ENCODE measurements around the gene SASH1. TPM values are rescaled to one million over a fixed set of nuclear protein-coding genes. Genes with fewer than 3 reads are reported as not detected.

Gene SASH1
- 9.8 and 10.5 TPM in 2 replicates for total RNA-seq (2014; rRNA removed)
- percentile 71 among the genes with signal in this experiment for Bru-seq, nascent RNA
- percentile 60 among the genes with signal in this experiment for BruChase-seq, experiment 1, labeled RNA remaining after a 6-hour chase
- BruChase-seq, experiment 2, labeled RNA remaining after a 2-hour chase: percentile 66 among the genes with signal in this experiment
- long read RNA-seq, full-length matches to known transcripts: 12 of 66 reads
- long read RNA-seq, partial matches to known transcripts: 33 of 66 reads
- long read RNA-seq, other reads (novel, unspliced or antisense): 21 of 66 reads

DNA sequence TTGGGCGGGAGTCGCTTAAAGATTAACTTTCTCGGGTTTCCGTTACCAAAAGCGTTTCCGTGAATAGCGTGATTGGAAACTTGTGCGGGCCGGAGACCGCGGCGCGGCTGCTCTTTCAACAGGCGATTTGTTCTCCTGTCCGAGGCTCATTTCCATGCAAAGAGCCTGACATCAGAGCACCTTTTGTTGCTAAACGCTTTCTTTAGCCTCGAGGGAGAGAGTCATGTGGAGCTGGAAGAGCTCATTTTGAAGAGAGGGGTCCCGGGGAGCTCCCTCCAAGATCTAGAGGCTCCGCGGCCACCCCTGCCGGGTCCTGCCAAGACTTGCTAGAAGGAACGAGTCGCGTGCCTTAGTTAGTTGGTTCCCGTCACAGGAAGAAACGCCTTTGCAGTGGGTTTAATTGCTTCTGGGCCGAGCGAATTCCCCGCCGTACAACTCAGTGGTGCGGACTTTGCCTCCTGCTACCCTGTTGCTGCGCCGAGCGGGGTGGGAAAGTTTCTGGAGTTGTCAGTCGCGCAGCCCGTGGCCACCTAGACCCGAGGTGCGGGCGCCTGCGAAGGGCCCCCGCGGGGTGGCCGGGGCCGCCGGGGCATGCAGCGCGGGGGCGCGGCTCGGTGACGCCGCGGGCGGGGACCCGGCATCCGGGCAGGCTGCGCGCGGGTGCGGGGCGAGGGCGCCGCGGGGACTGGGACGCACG is at the start of gene SASH1:
SASH1 (plus strand) TSS at position 489 of the 697 bp plus-strand sequence. CDS start 230 bp downstream, outside the sequence.
- H3K9ac ChIP-seq (ENCODE audit: low read length): peak within 1 kb of the TSS; percentile 96
- H3K9me3 ChIP-seq (ENCODE audit: low read length): no peaks in the 10 kb centered on the region
- peak within 1 kb of the TSS; percentile 78 for H3K4me3 ChIP-seq (ENCODE audit: low read length)
- H3F3A ChIP-seq (ENCODE audit: low read length, unreplicated experiment): no peaks in the 10 kb centered on the region
- H3K36me3 ChIP-seq (ENCODE audit: low read depth, low read length): no peaks in the 10 kb centered on the region
- DNase-seq (peak; percentile 75), ATAC-seq (peak; percentile 81)
- peaks cover 38% of the 10 kb centered on the region for H3K79me2 ChIP-seq (ENCODE audit: low read length)
- H4K20me1 ChIP-seq (ENCODE audit: low read length): peaks cover 6% of the 10 kb centered on the region; the same call in 1 of the 2 replicates
- H3K4me2 ChIP-seq (ENCODE audit: low read length): peak within 1 kb of the TSS; percentile 93
- no peaks in the 10 kb centered on the region for H3K27me3 ChIP-seq (ENCODE audit: low read length)
- ChIA-PET POLR2A (ENCODE audit: unreplicated experiment) (interaction anchor here (0.6 to 0.8 kb wide), 4 partner anchors 84 to 1173 kb away, joined by 4 to 17 read pairs (median 13); no protein-coding TSS in a partner anchor), CTCF (interaction anchor here (0.5 to 1.5 kb wide), 2 partner anchors 103 to 163 kb away, joined by 3 to 4 read pairs; no protein-coding TSS in a partner anchor)
- no peak for TF ChIP-seq EZH2 (IDR thresholded peaks at IDR 0.05; ENCODE audit: low read length, unreplicated experiment)
- TF ChIP-seq, protein P1, sequence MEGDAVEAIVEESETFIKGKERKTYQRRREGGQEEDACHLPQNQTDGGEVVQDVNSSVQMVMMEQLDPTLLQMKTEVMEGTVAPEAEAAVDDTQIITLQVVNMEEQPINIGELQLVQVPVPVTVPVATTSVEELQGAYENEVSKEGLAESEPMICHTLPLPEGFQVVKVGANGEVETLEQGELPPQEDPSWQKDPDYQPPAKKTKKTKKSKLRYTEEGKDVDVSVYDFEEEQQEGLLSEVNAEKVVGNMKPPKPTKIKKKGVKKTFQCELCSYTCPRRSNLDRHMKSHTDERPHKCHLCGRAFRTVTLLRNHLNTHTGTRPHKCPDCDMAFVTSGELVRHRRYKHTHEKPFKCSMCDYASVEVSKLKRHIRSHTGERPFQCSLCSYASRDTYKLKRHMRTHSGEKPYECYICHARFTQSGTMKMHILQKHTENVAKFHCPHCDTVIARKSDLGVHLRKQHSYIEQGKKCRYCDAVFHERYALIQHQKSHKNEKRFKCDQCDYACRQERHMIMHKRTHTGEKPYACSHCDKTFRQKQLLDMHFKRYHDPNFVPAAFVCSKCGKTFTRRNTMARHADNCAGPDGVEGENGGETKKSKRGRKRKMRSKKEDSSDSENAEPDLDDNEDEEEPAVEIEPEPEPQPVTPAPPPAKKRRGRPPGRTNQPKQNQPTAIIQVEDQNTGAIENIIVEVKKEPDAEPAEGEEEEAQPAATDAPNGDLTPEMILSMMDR (conservative IDR thresholded peaks at IDR 0.05; ENCODE audit: low read depth, low read length): no peak
- TF ChIP-seq EZH2phosphoT487 (IDR thresholded peaks at IDR 0.05; ENCODE audit: borderline replicate concordance, low read length): no peak
- TSS peak; percentile 89 for BruUV-seq (replicated peaks)
- peak within 1 kb of the TSS; percentile 92 for H3K27ac ChIP-seq (ENCODE audit: low read length)
- no peaks in the 10 kb centered on the region for H3K9me2 ChIP-seq (replicated peaks; ENCODE audit: low read length)
- peak within 1 kb of the TSS; percentile 98 for H2AFZ ChIP-seq (ENCODE audit: low read length)
- H3K4me1 ChIP-seq (ENCODE audit: insufficient read depth, low read length): peaks cover 16% of the 10 kb centered on the region
- intact Hi-C loops (cut with micrococcal nuclease): loop anchor here (2.0 to 10.0 kb wide), 5 partner anchors 36 to 148 kb away; no protein-coding TSS in a partner anchor

DNA sequence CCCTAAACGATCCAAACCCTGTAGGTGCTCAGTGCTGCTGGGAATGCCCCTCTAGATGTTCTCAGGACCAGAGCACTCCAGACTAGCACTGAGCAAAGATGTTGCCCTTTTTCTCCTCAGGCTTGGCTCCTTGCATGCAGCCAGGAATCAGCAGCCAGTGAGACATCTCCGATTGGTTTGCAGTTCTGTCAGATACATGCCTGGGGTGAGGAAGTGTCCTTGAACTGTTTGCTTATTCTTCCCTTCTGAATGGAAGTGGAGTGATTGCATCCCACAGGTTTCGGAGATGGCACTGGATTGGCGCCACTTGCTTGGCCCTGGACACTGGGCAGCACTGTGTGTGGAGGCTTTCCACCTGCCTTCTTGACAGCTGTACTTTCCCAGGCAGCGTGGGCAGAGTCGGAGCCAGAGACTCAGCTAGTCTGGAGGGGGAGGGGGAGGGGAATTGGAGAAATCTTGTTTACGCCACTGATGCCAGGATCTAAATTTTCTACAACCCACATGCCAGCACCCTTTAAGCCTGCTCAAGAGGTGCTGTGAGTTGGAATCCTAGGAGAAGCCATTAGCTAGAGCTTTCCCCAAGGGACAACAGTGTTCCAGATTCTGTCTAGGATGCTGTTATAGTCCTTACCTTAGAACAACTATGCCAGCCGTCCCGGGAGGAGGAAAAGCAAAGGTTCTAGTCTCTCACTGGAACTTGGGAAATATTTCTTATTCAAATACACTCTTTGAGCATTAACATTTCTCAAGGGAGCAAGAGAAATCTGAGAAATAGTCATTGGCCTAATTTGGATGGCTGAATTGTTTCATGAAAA is 49.2 kb upstream of the SASH1 start:
- no peak for DNase-seq
- no peaks in the 10 kb centered on the region for H3K9me3 ChIP-seq (ENCODE audit: low read length)
- H3F3A ChIP-seq (ENCODE audit: low read length, unreplicated experiment): no peaks in the 10 kb centered on the region
- intact Hi-C loops (cut with micrococcal nuclease): no loop called here
- H3K4me2 ChIP-seq (ENCODE audit: low read length): no peak overlapping the region
- H3K27me3 ChIP-seq (ENCODE audit: low read length): no peaks in the 10 kb centered on the region
- no peak for ATAC-seq
- no peaks in the 10 kb centered on the region for H3K36me3 ChIP-seq (ENCODE audit: low read depth, low read length)
- no TSS peak for BruUV-seq (replicated peaks)
- no peaks in the 10 kb centered on the region for H3K9me2 ChIP-seq (replicated peaks; ENCODE audit: low read length)
- POLR2A ChIA-PET (ENCODE audit: unreplicated experiment): no interaction called here
- CTCF ChIA-PET: no interaction called here
- H3K79me2 ChIP-seq (ENCODE audit: low read length): no peaks in the 10 kb centered on the region
- no peak for TF ChIP-seq EZH2 (IDR thresholded peaks at IDR 0.05; ENCODE audit: low read length, unreplicated experiment)
- TF ChIP-seq EZH2phosphoT487 (IDR thresholded peaks at IDR 0.05; ENCODE audit: borderline replicate concordance, low read length): no peak
- TF ChIP-seq, protein P1 (conservative IDR thresholded peaks at IDR 0.05; ENCODE audit: low read depth, low read length): no peak
- H3K27ac ChIP-seq (ENCODE audit: low read length): no peak overlapping the region
- no peaks in the 10 kb centered on the region for H4K20me1 ChIP-seq (ENCODE audit: low read length)
- no peaks in the 10 kb centered on the region for H3K4me1 ChIP-seq (ENCODE audit: insufficient read depth, low read length)
- H3K9ac ChIP-seq (ENCODE audit: low read length): no peak overlapping the region
- no peak overlapping the region for H3K4me3 ChIP-seq (ENCODE audit: low read length)
- no peak overlapping the region for H2AFZ ChIP-seq (ENCODE audit: low read length)

Measured in PC-3 (cell line).